GM12878 (cell line): Measurements from ENCODE around the gene DDX10. TPM values are rescaled to one million over a fixed set of nuclear protein-coding genes. Genes with fewer than 3 reads are reported as not detected.

Experiments used
- ATAC-seq: fragments of 200-7000 bp; cut with Tn5 transposase; 3 replicates; pipeline ENCODE4 v1.9.1; 2020; ENCODE audit warnings: mild to moderate bottlenecking, moderate library complexity
- BruUV-seq: library from RNA; stranded (reverse); fragments of 400-500 nt; replicated peaks from 2 replicates; lab custom pipeline; 2021; lab: Mats Ljungman, UMichigan
- CTCF ChIA-PET: fragments of 300-600 bp; sonication (Branson Sonifier 250); formaldehyde crosslinking; extraction: SDS; loops from one replicate; lab custom pipeline; 2021; ENCODE audit warnings: inconsistent platforms; lab: Yijun Ruan, JAX
- POLR2A ChIA-PET: fragments of 350-600 bp; formaldehyde crosslinking; extraction: SDS; loops from one replicate; lab custom pipeline; 2021; ENCODE audit warnings: inconsistent platforms; lab: Charles Lee
- RAD21 ChIA-PET: fragments of 300-600 bp; sonication (Branson Sonifier 250); formaldehyde crosslinking; loops from one replicate; lab custom pipeline; 2023; ENCODE audit warnings: antibody characterized with exemption; ENCODE audit not compliant: unreplicated experiment; lab: Charles Lee
- SMC1A ChIA-PET: fragments of 300-600 bp; sonication (Branson Sonifier 250); formaldehyde crosslinking; loops from one replicate; lab custom pipeline; 2023; ENCODE audit not compliant: unreplicated experiment, uncharacterized antibody; lab: Charles Lee
- DNase-seq: peaks from one replicate; pipeline ENCODE4 v3.0.0-alpha.2; 2011; ENCODE audit warnings: low read depth, low spot score
- FAIRE-seq: peaks from 3 replicates; lab custom pipeline; 2011; peaks lifted over from hg19 to GRCh38; lab: Jason Lieb, UNC
- H2AFZ ChIP-seq: 2 replicates; pipeline ENCODE4 v1.6.0; 2011; ENCODE audit warnings: low read depth, low read length, control low read depth; ENCODE audit not compliant: control insufficient read depth
- H3K27ac ChIP-seq: 2 replicates; pipeline ENCODE4 v1.5.1; 2011; ENCODE audit warnings: control low read depth; ENCODE audit not compliant: control insufficient read depth, insufficient read depth
- H3K27me3 ChIP-seq, 2 experiments: replicated peaks in 1 of 2; 2 replicates each; pipeline versions ENCODE4 v1.6.0 to v1.6.1; 2011; ENCODE audit warnings: low read length in 1 of 2; ENCODE audit not compliant: control insufficient read depth in 2 of 2, insufficient read depth in 2 of 2
- H3K36me3 ChIP-seq, 2 experiments: 2 replicates each; pipeline ENCODE4 v1.5.1; 2011; ENCODE audit warnings: low read length in 1 of 2; ENCODE audit not compliant: control insufficient read depth in 2 of 2, insufficient read depth in 2 of 2
- H3K4me1 ChIP-seq: 2 replicates; pipeline ENCODE4 v1.6.1; 2011; ENCODE audit warnings: mild to moderate bottlenecking, low read length, moderate library complexity, mixed read lengths; ENCODE audit not compliant: control insufficient read depth, insufficient read depth
- H3K4me2 ChIP-seq: 2 replicates; pipeline ENCODE4 v1.6.0; 2011; ENCODE audit warnings: control low read depth; ENCODE audit not compliant: control insufficient read depth, insufficient read depth
- H3K4me3 ChIP-seq: fragments of 200-600 bp; sonication (generic); 2 replicates; pipeline ENCODE4 v1.5.1; 2016
- H3K79me2 ChIP-seq: 2 replicates; pipeline ENCODE4 v1.6.0; 2011; ENCODE audit warnings: low read length; ENCODE audit not compliant: control insufficient read depth, insufficient read depth
- H3K9ac ChIP-seq: 2 replicates; pipeline ENCODE4 v1.8.0; 2011; ENCODE audit warnings: low read length, control low read depth, mixed read lengths; ENCODE audit not compliant: control insufficient read depth, insufficient read depth
- H3K9me3 ChIP-seq: replicated peaks from 3 replicates; pipeline ENCODE4 v1.5.1; 2011; ENCODE audit warnings: mild to moderate bottlenecking, low read length; ENCODE audit not compliant: control insufficient read depth, insufficient read depth
- H4K20me1 ChIP-seq: 2 replicates; pipeline ENCODE4 v1.6.0; 2011; ENCODE audit not compliant: control insufficient read depth, insufficient read depth
- ESRRA ChIP-seq: IDR thresholded peaks from 2 replicates; pipeline ENCODE4 v1.6.1; 2012; ENCODE audit warnings: mild to moderate bottlenecking, low read length, improper control_type of control experiment
- NFIC ChIP-seq: IDR thresholded peaks from 2 replicates; pipeline ENCODE4 v1.6.1; 2012; ENCODE audit warnings: low read depth, mild to moderate bottlenecking, inconsistent platforms, low read length, moderate library complexity
- PBX3 ChIP-seq: IDR thresholded peaks from 2 replicates; pipeline ENCODE4 v1.6.1; 2011; ENCODE audit warnings: mild to moderate bottlenecking, low read depth, low read length, moderate library complexity; ENCODE audit not compliant: insufficient replicate concordance
- RAD21 ChIP-seq: IDR thresholded peaks from 2 replicates; pipeline ENCODE4 v1.6.1; 2011; ENCODE audit warnings: mild to moderate bottlenecking, low read depth, low read length, moderate library complexity; ENCODE audit not compliant: insufficient read depth
- RELB ChIP-seq: fragments of 450-650 bp; IDR thresholded peaks from 2 replicates; pipeline ENCODE4 v1.6.1; 2017; ENCODE audit warnings: low read depth, mild to moderate bottlenecking, moderate library complexity
- SIX5 ChIP-seq: IDR thresholded peaks from 2 replicates; pipeline ENCODE4 v1.6.1; 2011; ENCODE audit warnings: mild to moderate bottlenecking, low read depth, low read length, moderate library complexity; ENCODE audit not compliant: severe bottlenecking
- SMAD5 ChIP-seq: IDR thresholded peaks from 2 replicates; pipeline ENCODE4 v1.6.1; 2016; ENCODE audit warnings: antibody characterized with exemption, low read depth
- ZBTB11 ChIP-seq: fragments of 450-650 bp; formaldehyde crosslinking; IDR thresholded peaks from 2 replicates; pipeline ENCODE4 v1.5.0; 2022; ENCODE audit warnings: mild to moderate bottlenecking, missing genetic modification characterization
- WGBS: methylation state at CpG from one replicate; pipeline ENCODE4 v1.1.6; 2016; ENCODE audit warnings: low lambda C conversion rate; ENCODE audit not compliant: insufficient replicate concordance, insufficient coverage; ENCODE audit errors: missing lambda C conversion rate; 5-methylcytosine and 5-hydroxymethylcytosine counted together
- in situ Hi-C: fragments of 300-500 bp; cut with MboI; formaldehyde crosslinking; loops from 9 replicates; pipeline ENCODE4 v1.14.3; 2018; ENCODE audit warnings: mixed read lengths
- intact Hi-C: fragments of 100-400 bp; cut with micrococcal nuclease; formaldehyde crosslinking; loops from one replicate; pipeline ENCODE4 v1.14.2; 2022; ENCODE audit not compliant: unreplicated experiment
- polyA plus RNA-seq, 11 experiments: library from polyadenylated mRNA; depleted of rRNA in 4 of 11; unstranded in 6 of 11; stranded (reverse) in 5 of 11; fragments of >200 nt; fragmentation: Nextera tagmentation in 4 of 11; fragmentation: Illumina TruSeq in 1 of 11; extraction: Ambion mirVana in 4 of 11; extraction: Trizol in 1 of 11; gene quantifications; 1 replicate in 1 of 11; 2 replicates in 10 of 11; pipeline versions ENCODE4 v1.2.1 to v1.2.3, GENCODE V29; 2011 to 2016; ENCODE audit warnings: inconsistent platforms in 2 of 11, missing spikeins in 2 of 11, low read depth in 1 of 11
- total RNA-seq, 4 experiments: library from RNA; depleted of rRNA in 3 of 4; stranded (reverse); fragments of >200 nt in 3 of 4; fragmentation: Illumina TruSeq in 1 of 4; extraction: Trizol in 1 of 4; gene quantifications; 2 replicates each; pipeline versions ENCODE4 v1.2.1 to v1.2.3, GENCODE V29; 2013 to 2021

The DDX10 gene
- total and polyA plus RNA-seq, 10 of the 15 experiments (the other 5 are each of a cell fraction or from before 2014, with no cell fraction given): 20.9 to 51.5 (median 31.9) TPM

- RAD21 ChIA-PET: no interaction called here
- intact Hi-C loops: no loop called here
Observed at GRCh38 chr11:108933630-108934029, 268.8 kb downstream of the DDX10 start.

More at GRCh38 chr11:108933630-108934029, 268.8 kb downstream of the DDX10 start:
- in situ Hi-C loops: no loop called here
- ChIA-PET CTCF (no interaction called here), POLR2A (no interaction called here), SMC1A (no interaction called here)
- WGBS: 98% methylated on average over 2 of the region's 2 CpGs
- no peak overlapping the region for H3K9ac ChIP-seq
- no peak for DNase-seq
- H3K27ac ChIP-seq: no peak overlapping the region
- no TSS peak for BruUV-seq
- no peaks in the 10 kb centered on the region for H3K36me3 ChIP-seq
- no peak overlapping the region for H3K4me2 ChIP-seq
- H4K20me1 ChIP-seq: no peaks in the 10 kb centered on the region
- TF ChIP-seq PBX3: no peak
- TF ChIP-seq SIX5: no peak
- no peak for TF ChIP-seq ESRRA
- no peak for TF ChIP-seq ZBTB11
- no peak for TF ChIP-seq SMAD5
- no peak for TF ChIP-seq RELB
- TF ChIP-seq NFIC: no peak
- no peak for TF ChIP-seq RAD21
- H3K79me2 ChIP-seq: no peaks in the 10 kb centered on the region
- no peak overlapping the region for H2AFZ ChIP-seq
- H3K9me3 ChIP-seq: no peaks in the 10 kb centered on the region
- H3K4me1 ChIP-seq: no peaks in the 10 kb centered on the region
- no peak overlapping the region for H3K4me3 ChIP-seq
- no peaks in the 10 kb centered on the region for H3K27me3 ChIP-seq
- ATAC-seq: no peak
- no peak for FAIRE-seq
